ENCODE data around the gene DNAL1. TPM values are rescaled to one million over a fixed set of nuclear protein-coding genes. Genes with fewer than 3 reads are reported as not detected.
A peak's percentile ranks its signal among the peaks of the same experiment; 100 is the strongest.

Gene DNAL1
- total RNA-seq, 2 donors from 2014 or later: 22.9 to 30.5 TPM

DNA sequence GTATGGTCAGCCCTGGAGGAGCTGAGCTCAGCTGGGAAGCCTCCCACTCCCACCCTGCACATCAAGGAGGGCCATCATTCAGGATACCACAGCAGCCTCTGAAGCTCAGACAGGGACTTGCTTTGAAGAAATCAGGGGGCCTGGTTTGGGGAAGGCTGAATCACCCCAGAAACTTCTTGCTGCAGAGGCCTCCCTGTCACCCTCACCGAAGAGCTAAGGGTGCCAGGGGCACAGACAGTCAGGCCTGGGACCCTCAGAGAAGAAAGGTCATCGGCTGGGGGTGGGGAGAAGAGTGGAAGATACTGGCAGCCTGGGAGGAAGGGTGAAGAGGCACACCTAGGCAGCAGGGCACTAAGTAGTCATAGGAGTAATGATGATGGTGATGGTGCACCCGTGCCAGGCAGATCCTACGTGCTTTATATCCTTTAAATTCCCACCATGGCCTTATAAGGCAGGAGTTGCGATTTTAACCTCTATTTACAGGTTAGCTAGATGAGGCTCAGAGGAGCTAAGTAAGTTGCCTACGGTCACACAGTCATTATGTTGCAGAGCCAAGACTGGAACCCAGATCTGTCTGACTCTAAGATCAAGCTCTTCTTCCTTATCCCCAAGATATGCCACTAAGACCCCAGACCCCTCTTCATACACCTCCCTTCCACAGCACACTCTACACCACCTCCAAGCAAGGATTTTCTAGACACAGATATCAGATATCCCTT lies 97.9 kb downstream of the DNAL1 start:
- DNase-seq: no peak
- H3K27ac Mint-ChIP-seq: peak overlapping the region; percentile 8
- Histone ChIP-seq H3K36me3 (ENCODE audit: control insufficient read depth, insufficient read depth, low read length) (no peaks in the 10 kb centered on the region), H3K27me3 (ENCODE audit: control insufficient read depth, insufficient read depth, low read length, poor library complexity, severe bottlenecking) (no peaks in the 10 kb centered on the region), H3K9me3 (ENCODE audit: control insufficient read depth, low read length) (no peaks in the 10 kb centered on the region), H3K27ac (ENCODE audit: low read depth, low read length) (no peak overlapping the region), H3K4me1 (ENCODE audit: control insufficient read depth, insufficient read depth, low read length) (peaks cover 19% of the 10 kb centered on the region), H3K4me3 (ENCODE audit: low read length) (no peak overlapping the region), H3K9ac (ENCODE audit: extremely low read depth, low read length, poor library complexity, severe bottlenecking) (no peak overlapping the region)
- no peaks in the 10 kb centered on the region for H3K9me3 Mint-ChIP-seq
- no peak overlapping the region for H3K4me3 Mint-ChIP-seq
- TF ChIP-seq CTCF (conservative IDR thresholded peaks at IDR 0.05): no peak
- 91 to 94% methylated on average over 5 to 6 of the region's 6 CpGs for WGBS, 2 experiments (ENCODE audit: insufficient coverage in 1 of 2, insufficient read length in 1 of 2)
- no peaks in the 10 kb centered on the region for H3K27me3 Mint-ChIP-seq (ENCODE audit: insufficient read depth)
- H3K4me1 Mint-ChIP-seq: peaks cover 37% of the 10 kb centered on the region
- H3K36me3 Mint-ChIP-seq (ENCODE audit: low read depth): no peaks in the 10 kb centered on the region

DNA sequence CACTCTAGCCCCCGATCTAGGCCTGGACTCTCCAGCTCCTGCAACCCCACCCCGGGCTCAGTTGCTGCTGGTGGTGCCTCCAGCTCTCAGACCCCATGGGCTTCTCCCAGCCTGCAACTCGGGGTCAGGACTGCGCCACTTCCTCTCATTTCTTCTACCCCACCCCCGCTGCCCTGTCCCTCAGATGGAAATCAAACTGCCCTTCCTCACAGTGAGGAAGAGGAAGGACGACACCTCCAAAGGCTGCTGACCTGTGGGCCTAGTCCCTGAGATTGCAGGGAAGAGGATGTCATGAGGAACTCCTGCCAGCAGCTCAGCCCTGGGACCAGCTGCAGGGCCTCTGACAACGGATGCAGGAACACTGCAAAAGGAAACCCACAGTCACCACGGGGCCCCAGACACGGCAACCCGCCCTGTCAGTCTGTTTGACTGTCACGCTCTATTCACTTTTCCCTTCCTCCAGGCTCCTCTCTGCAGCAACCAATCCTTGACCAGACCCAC lies 98.7 kb downstream of the DNAL1 start:
- no peaks in the 10 kb centered on the region for H3K27me3 ChIP-seq (ENCODE audit: control insufficient read depth, insufficient read depth, low read length, poor library complexity, severe bottlenecking)
- peaks cover 19% of the 10 kb centered on the region for H3K4me1 ChIP-seq (ENCODE audit: control insufficient read depth, insufficient read depth, low read length)
- WGBS, 2 experiments (ENCODE audit: insufficient coverage in 1 of 2, insufficient read length in 1 of 2): 73 to 82% methylated on average over 6 to 11 of the region's 11 CpGs
- H3K9me3 Mint-ChIP-seq: no peaks in the 10 kb centered on the region
- no peak overlapping the region for H3K4me3 Mint-ChIP-seq
- no peaks in the 10 kb centered on the region for H3K9me3 ChIP-seq (ENCODE audit: control insufficient read depth, low read length)
- TF ChIP-seq CTCF (conservative IDR thresholded peaks at IDR 0.05): no peak
- H3K27ac Mint-ChIP-seq: no peak overlapping the region
- H3K9ac ChIP-seq (ENCODE audit: extremely low read depth, low read length, poor library complexity, severe bottlenecking): no peak overlapping the region
- H3K36me3 ChIP-seq (ENCODE audit: control insufficient read depth, insufficient read depth, low read length): no peaks in the 10 kb centered on the region
- H3K4me3 ChIP-seq (ENCODE audit: low read length): no peak overlapping the region
- H3K4me1 Mint-ChIP-seq: peaks cover 37% of the 10 kb centered on the region
- no peak overlapping the region for H3K27ac ChIP-seq (ENCODE audit: low read depth, low read length)
- no peaks in the 10 kb centered on the region for H3K36me3 Mint-ChIP-seq (ENCODE audit: low read depth)
- H3K27me3 Mint-ChIP-seq (ENCODE audit: insufficient read depth): no peaks in the 10 kb centered on the region
- DNase-seq: no peak

- peaks cover 19% of the 10 kb centered on the region for H3K4me1 ChIP-seq (ENCODE audit: control insufficient read depth, insufficient read depth, low read length)
- no peaks in the 10 kb centered on the region for H3K27me3 Mint-ChIP-seq (ENCODE audit: insufficient read depth)
- H3K9me3 ChIP-seq (ENCODE audit: control insufficient read depth, low read length): no peaks in the 10 kb centered on the region
- no peaks in the 10 kb centered on the region for H3K36me3 ChIP-seq (ENCODE audit: control insufficient read depth, insufficient read depth, low read length)
- no peak for DNase-seq
- TF ChIP-seq CTCF (conservative IDR thresholded peaks at IDR 0.05): no peak
- no peak overlapping the region for H3K9ac ChIP-seq (ENCODE audit: extremely low read depth, low read length, poor library complexity, severe bottlenecking)
- no peaks in the 10 kb centered on the region for H3K27me3 ChIP-seq (ENCODE audit: control insufficient read depth, insufficient read depth, low read length, poor library complexity, severe bottlenecking)
- WGBS, 2 experiments (ENCODE audit: insufficient coverage in 1 of 2, insufficient read length in 1 of 2): 82% methylated on average over 4 to 7 of the region's 7 CpGs
- no peak overlapping the region for H3K27ac Mint-ChIP-seq
- H3K9me3 Mint-ChIP-seq: no peaks in the 10 kb centered on the region
- H3K4me1 Mint-ChIP-seq: peaks cover 37% of the 10 kb centered on the region
- no peaks in the 10 kb centered on the region for H3K36me3 Mint-ChIP-seq (ENCODE audit: low read depth)
- no peak overlapping the region for H3K4me3 Mint-ChIP-seq
- no peak overlapping the region for H3K27ac ChIP-seq (ENCODE audit: low read depth, low read length)
- no peak overlapping the region for H3K4me3 ChIP-seq (ENCODE audit: low read length)
These were observed 99.5 kb downstream of the DNAL1 start for GRCh38 chr14:73744175-73744867.

Measured in endodermal cell (in vitro differentiated cells).